22Rv1 (cell line): Measurements from ENCODE around the gene PLOD2.

ENCODE experiments used
- H3K27ac ChIP-seq: fragments of 450-650 bp; 2 replicates; pipeline ENCODE4 v1.5.1; 2017
- CTCF ChIP-seq: fragments of 450-650 bp; IDR thresholded peaks from 2 replicates; pipeline ENCODE4 v1.5.1; 2017; ENCODE audit warnings: mild to moderate bottlenecking
- ZFX ChIP-seq: fragments of 450-650 bp; IDR thresholded peaks from 2 replicates; pipeline ENCODE4 v1.6.1; 2017; ENCODE audit warnings: antibody characterized with exemption, borderline replicate concordance

The PLOD2 gene

DNA sequence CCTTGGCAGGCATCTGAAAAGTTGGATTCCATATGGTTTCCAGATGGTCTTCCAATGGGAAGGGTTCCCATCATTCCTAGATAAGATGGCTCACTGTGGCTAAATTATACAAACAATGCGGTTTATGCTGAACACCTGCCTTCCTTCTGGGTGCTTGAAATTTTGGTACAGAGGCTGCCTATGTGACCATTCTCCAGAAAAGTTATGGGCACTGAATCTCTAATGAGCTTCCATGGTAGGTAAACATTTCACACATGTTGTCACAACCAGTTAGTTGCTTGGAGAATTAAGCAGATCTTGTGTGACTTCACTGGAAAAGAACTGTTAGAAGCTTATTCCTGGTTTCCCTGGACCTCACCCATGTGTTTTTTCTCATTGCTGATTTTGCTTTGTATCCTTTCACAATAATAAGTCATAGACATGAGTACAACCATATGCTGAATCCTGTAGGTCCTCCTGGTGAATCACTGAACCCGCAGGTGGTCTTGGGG lies 30.1 kb downstream of the PLOD2 start:
- no peak overlapping the region for H3K27ac ChIP-seq

GRCh38 chr3:146129750-146130149 lies 31.2 kb downstream of the PLOD2 start:
- no peak overlapping the region for H3K27ac ChIP-seq
- TF ChIP-seq CTCF = no peak
- TF ChIP-seq ZFX = no peak

More for the DNA sequence above, 30.1 kb downstream of the PLOD2 start:
- TF ChIP-seq CTCF (no peak), ZFX (no peak)

GRCh38 chr3:146128939-146129338 lies 32.0 kb downstream of the PLOD2 start:
- H3K27ac ChIP-seq = no peak overlapping the region
- TF ChIP-seq ZFX (no peak), CTCF (no peak)

DNA sequence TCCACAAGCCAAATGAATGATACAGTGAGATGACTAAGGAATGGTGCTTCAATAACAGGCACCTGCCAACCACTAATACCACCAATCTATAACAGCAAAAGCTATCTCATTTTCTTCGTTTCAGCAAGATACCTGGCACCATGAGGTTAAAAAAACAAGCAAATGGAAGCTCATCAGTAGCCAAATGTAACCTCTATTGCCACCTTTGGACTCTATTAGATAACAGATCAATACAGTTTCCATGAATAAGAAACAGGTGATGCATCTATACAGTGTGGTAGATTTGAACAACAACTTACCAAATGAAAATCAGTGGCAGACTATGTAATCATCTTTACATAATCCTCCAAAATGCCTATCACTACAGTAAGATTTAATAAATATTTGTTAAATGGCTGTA lies 32.8 kb downstream of the PLOD2 start:
- H3K27ac ChIP-seq = no peak overlapping the region
- no peak for TF ChIP-seq ZFX
- TF ChIP-seq CTCF = no peak

GRCh38 chr3:146125951-146126350 lies 35.0 kb downstream of the PLOD2 start:
- no peak for TF ChIP-seq ZFX
- no peak overlapping the region for H3K27ac ChIP-seq

DNA sequence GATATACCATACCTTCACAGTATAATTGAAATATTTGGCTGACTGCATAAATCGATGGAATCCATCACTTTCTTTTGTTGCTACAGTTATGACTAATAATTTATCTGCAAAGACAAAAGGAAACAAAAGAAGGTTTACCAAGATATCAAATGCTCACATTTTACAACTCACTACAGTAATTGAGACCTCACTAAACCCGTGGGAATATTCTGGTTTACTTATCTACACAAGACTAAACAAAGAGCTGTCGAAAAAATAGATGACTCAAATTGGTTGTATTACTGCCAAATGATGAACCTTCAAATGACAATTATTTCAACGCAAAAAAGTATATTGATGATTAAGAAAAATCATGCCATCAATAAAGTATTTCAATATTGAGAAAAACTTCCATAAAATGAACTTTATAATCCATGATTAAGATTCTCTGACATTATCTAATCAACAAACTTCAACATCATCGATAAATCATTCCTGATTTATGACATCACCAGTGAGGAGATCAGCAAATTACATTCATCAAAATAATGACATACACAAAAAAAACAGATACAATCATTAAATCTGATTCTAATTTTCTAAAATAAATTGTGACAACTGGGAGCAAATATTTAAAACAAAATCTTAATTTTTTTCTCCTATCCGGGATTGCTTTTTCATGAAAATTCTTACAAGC lies 36.7 kb downstream of the PLOD2 start:
- no peak overlapping the region for H3K27ac ChIP-seq
- TF ChIP-seq CTCF (no peak), ZFX (no peak)

- no peak for TF ChIP-seq CTCF
- TF ChIP-seq ZFX = no peak
- no peak overlapping the region for H3K27ac ChIP-seq
Measured at GRCh38 chr3:146117406-146118285, 43.3 kb downstream of the PLOD2 start.
